ENCODE data around the gene RTL10. TPM values are rescaled to one million over a fixed set of nuclear protein-coding genes. Genes with fewer than 3 reads are reported as not detected.

RTL10 gene
- total RNA-seq, 2 donors from 2014 or later, result 20.6 to 22.2 TPM

- peak; percentile 55 for DNase-seq
- no peak overlapping the region for H3K4me3 Mint-ChIP-seq
- WGBS, 2 experiments (ENCODE audit: insufficient coverage in 1 of 2, insufficient read length in 1 of 2), result 88 to 94% methylated on average over 3 to 8 of the region's 8 CpGs
- H3K27me3 Mint-ChIP-seq (ENCODE audit: insufficient read depth), result no peaks in the 10 kb centered on the region
- peaks cover 15% of the 10 kb centered on the region for H3K36me3 Mint-ChIP-seq (ENCODE audit: low read depth)
- Histone ChIP-seq H3K4me3 (ENCODE audit: low read length) (no peak overlapping the region), H3K27ac (ENCODE audit: low read depth, low read length) (no peak overlapping the region), H3K4me1 (ENCODE audit: control insufficient read depth, insufficient read depth, low read length) (peaks cover 12% of the 10 kb centered on the region), H3K36me3 (ENCODE audit: control insufficient read depth, insufficient read depth, low read length) (peaks cover 16% of the 10 kb centered on the region), H3K27me3 (ENCODE audit: control insufficient read depth, insufficient read depth, low read length, poor library complexity, severe bottlenecking) (no peaks in the 10 kb centered on the region), H3K9me3 (ENCODE audit: control insufficient read depth, low read length) (peaks cover 10% of the 10 kb centered on the region), H3K9ac (ENCODE audit: extremely low read depth, low read length, poor library complexity, severe bottlenecking) (no peak overlapping the region)
- H3K4me1 Mint-ChIP-seq, result peaks cover 13% of the 10 kb centered on the region
- peaks cover 3% of the 10 kb centered on the region for H3K9me3 Mint-ChIP-seq
- H3K27ac Mint-ChIP-seq, result no peak overlapping the region
- TF ChIP-seq CTCF (conservative IDR thresholded peaks at IDR 0.05), result no peak
Observed at GRCh38 chr22:19845054-19845722, 9.5 kb downstream of the RTL10 start.

- peaks cover 12% of the 10 kb centered on the region for H3K36me3 ChIP-seq (ENCODE audit: control insufficient read depth, insufficient read depth, low read length)
- no peak overlapping the region for H3K9ac ChIP-seq (ENCODE audit: extremely low read depth, low read length, poor library complexity, severe bottlenecking)
- no peak overlapping the region for H3K4me3 ChIP-seq (ENCODE audit: low read length)
- 93 to 95% methylated on average over 10 to 18 of the region's 18 CpGs for WGBS, 2 experiments (ENCODE audit: insufficient coverage in 1 of 2, insufficient read length in 1 of 2)
- Mint-ChIP-seq H3K27me3 (ENCODE audit: insufficient read depth) (no peaks in the 10 kb centered on the region), H3K27ac (no peak overlapping the region), H3K36me3 (ENCODE audit: low read depth) (peaks cover 9% of the 10 kb centered on the region), H3K4me3 (no peak overlapping the region), H3K9me3 (peaks cover 3% of the 10 kb centered on the region), H3K4me1 (peaks cover 6% of the 10 kb centered on the region)
- H3K4me1 ChIP-seq (ENCODE audit: control insufficient read depth, insufficient read depth, low read length), result peaks cover 7% of the 10 kb centered on the region
- peak; percentile 58 for DNase-seq
- TF ChIP-seq CTCF (conservative IDR thresholded peaks at IDR 0.05), result no peak
- peak overlapping the region; percentile 24 for H3K27ac ChIP-seq (ENCODE audit: low read depth, low read length)
- peaks cover 10% of the 10 kb centered on the region for H3K9me3 ChIP-seq (ENCODE audit: control insufficient read depth, low read length)
- no peaks in the 10 kb centered on the region for H3K27me3 ChIP-seq (ENCODE audit: control insufficient read depth, insufficient read depth, low read length, poor library complexity, severe bottlenecking)
Observed at GRCh38 chr22:19844377-19845053, 10.2 kb downstream of the RTL10 start.

- no peak overlapping the region for H3K9ac ChIP-seq (ENCODE audit: extremely low read depth, low read length, poor library complexity, severe bottlenecking)
- H3K27ac Mint-ChIP-seq, result no peak overlapping the region
Observed at GRCh38 chr22:19843857-19844376, 10.8 kb downstream of the RTL10 start.

More at GRCh38 chr22:19843857-19844376, 10.8 kb downstream of the RTL10 start:
- Histone ChIP-seq H3K36me3 (ENCODE audit: control insufficient read depth, insufficient read depth, low read length) (peaks cover 10% of the 10 kb centered on the region), H3K4me1 (ENCODE audit: control insufficient read depth, insufficient read depth, low read length) (peaks cover 7% of the 10 kb centered on the region), H3K27ac (ENCODE audit: low read depth, low read length) (no peak overlapping the region), H3K4me3 (ENCODE audit: low read length) (no peak overlapping the region), H3K27me3 (ENCODE audit: control insufficient read depth, insufficient read depth, low read length, poor library complexity, severe bottlenecking) (no peaks in the 10 kb centered on the region), H3K9me3 (ENCODE audit: control insufficient read depth, low read length) (peaks cover 10% of the 10 kb centered on the region)
- no peaks in the 10 kb centered on the region for H3K27me3 Mint-ChIP-seq (ENCODE audit: insufficient read depth)
- TF ChIP-seq CTCF (conservative IDR thresholded peaks at IDR 0.05), result no peak
- 93 to 95% methylated on average over 10 to 11 of the region's 11 CpGs for WGBS, 2 experiments (ENCODE audit: insufficient coverage in 1 of 2, insufficient read length in 1 of 2)
- peaks cover 6% of the 10 kb centered on the region for H3K4me1 Mint-ChIP-seq
- peaks cover 8% of the 10 kb centered on the region for H3K36me3 Mint-ChIP-seq (ENCODE audit: low read depth)
- H3K9me3 Mint-ChIP-seq, result peaks cover 3% of the 10 kb centered on the region
- DNase-seq, result no peak
- no peak overlapping the region for H3K4me3 Mint-ChIP-seq
